GM12891 (cell line): ENCODE data around the gene HOXB7.

Experiments used
- DNase-seq: peaks from one replicate; pipeline ENCODE4 v3.0.0; 2011; ENCODE audit warnings: low spot score; ENCODE audit not compliant: insufficient read length
- FAIRE-seq: peaks from 2 replicates; lab custom pipeline; 2011; peaks lifted over from hg19 to GRCh38; lab: Jason Lieb, UNC
- PAX5 ChIP-seq: IDR thresholded peaks from 2 replicates; pipeline ENCODE4 v1.6.1; 2011; ENCODE audit warnings: low read length, moderate library complexity, mild to moderate bottlenecking; ENCODE audit not compliant: insufficient read depth, severe bottlenecking
- POLR2A ChIP-seq: IDR thresholded peaks from 2 replicates; pipeline ENCODE4 v1.6.1; 2011; ENCODE audit warnings: low read depth, low read length, control low read depth
- POLR2AphosphoS5 ChIP-seq: IDR thresholded peaks from 2 replicates; pipeline ENCODE4 v1.6.1; 2011; ENCODE audit warnings: low read depth, low read length, control low read depth
- POU2F2 ChIP-seq: IDR thresholded peaks from 2 replicates; pipeline ENCODE4 v1.6.1; 2011; ENCODE audit warnings: low read depth, mild to moderate bottlenecking, control low read depth, low read length, moderate library complexity
- SPI1 ChIP-seq: IDR thresholded peaks from 2 replicates; pipeline ENCODE4 v1.6.1; 2011; ENCODE audit warnings: low read depth, low read length, control low read depth
- TAF1 ChIP-seq: IDR thresholded peaks from 2 replicates; pipeline ENCODE4 v1.6.1; 2011; ENCODE audit warnings: low read depth, low read length, control low read depth

The HOXB7 gene

DNA sequence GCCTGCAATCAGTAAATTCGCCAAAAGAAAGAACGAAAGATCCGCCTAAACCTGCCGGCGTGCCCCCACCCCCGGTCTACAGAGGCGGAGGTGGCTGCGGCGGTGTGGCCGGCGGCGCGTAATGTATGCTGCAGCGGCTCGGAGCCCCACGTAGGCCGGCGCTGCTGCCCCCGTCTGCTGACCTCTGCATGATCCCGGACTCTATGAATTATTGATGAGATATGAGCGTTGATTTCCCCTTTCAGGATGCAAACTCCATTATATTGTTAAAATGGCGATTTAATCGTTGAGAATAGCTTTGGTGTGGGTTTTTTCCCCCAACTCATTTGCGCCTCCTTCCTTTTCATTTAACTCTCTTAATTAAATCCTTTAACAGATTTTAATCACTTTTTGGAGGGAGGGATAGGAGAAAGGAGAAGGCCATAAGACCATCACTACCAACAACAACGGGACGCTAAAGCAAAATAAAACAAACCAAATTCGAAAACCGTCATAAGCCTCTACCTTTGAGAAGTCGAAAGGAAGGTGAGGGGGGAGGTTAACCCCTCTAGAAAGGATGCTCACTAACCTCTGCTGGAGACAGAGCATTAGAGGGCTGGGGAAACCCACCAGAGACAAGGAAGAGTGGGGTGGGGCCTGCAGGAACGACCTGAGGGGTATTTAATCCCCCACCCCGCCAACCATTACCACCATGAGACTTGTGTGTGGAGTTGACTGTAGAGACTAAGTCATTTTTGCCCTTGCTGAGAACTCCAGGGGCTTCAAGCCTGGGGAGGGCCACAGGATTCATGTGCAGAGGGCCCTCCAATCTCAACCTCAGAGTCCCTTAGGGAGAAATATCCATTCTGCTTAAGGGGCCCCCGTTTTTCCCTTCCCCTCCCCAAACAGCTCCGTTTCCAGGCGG, 24.2 kb downstream of the HOXB7 start:
- peak; percentile 38 for FAIRE-seq

DNA sequence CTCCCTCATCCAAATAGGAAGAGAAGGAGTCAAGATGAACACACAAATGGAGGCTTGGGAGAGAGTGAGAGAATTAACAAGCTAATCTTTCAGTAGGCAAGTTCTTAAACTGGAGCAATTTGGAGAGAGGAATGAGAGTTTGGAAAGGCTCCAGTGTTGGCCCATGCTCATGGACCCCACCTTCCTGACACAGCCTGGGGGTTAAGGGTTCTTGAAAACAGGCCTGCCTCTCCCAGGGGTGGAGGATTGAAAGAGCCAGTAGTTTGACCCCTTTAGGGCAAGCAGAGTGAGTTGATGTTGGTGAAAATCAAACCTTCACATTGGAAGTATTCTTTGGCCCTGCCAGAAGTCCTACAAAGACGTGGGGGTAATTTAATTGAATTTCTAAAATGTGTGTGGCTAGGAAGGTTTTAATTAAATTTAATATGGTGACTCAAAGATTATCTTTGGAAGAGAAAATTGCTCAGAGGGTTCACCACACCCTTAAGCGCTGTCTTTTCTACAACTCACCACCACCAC, 26.5 kb downstream of the HOXB7 start:
- no peak for DNase-seq
- TF ChIP-seq TAF1 = no peak
- no peak for TF ChIP-seq PAX5
- no peak for TF ChIP-seq POLR2A
- TF ChIP-seq SPI1 = no peak
- no peak for TF ChIP-seq POLR2AphosphoS5
- no peak for TF ChIP-seq POU2F2
- no peak for FAIRE-seq

More for the DNA sequence above, 24.2 kb downstream of the HOXB7 start:
- no peak for DNase-seq
- TF ChIP-seq POU2F2 (peak; percentile 57; the same call in 1 of the 2 replicates), POLR2A (no peak)

DNA sequence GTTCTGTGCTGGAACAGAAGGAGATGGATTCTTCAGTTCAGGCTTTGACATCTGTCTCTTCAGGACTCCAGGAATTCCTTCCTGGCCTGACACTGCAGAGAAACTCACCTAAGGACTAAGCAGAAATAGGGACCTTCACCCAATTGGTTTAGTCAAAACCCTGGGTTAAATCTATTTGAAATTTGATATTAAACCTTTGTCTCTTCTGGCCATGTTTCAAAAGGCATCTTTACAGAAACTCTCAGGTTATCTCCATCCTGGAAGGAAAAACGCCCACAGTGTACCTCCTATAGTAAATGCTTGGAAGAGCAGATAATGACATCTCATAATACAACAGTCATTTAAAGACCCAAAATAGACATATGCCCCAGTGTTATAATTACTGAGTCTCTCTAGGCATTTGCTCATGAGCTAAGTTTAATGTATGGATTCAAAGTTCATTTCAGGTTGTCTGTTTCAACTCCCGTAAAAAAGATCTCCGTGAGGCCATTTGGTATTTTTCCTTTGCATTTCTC, 27.1 kb downstream of the HOXB7 start:
- TF ChIP-seq PAX5 = no peak
- TF ChIP-seq POU2F2 = no peak
- no peak for TF ChIP-seq POLR2A
- TF ChIP-seq TAF1 = no peak
- TF ChIP-seq SPI1 = no peak
- TF ChIP-seq POLR2AphosphoS5 = no peak
- DNase-seq (no peak), FAIRE-seq (no peak)

DNA sequence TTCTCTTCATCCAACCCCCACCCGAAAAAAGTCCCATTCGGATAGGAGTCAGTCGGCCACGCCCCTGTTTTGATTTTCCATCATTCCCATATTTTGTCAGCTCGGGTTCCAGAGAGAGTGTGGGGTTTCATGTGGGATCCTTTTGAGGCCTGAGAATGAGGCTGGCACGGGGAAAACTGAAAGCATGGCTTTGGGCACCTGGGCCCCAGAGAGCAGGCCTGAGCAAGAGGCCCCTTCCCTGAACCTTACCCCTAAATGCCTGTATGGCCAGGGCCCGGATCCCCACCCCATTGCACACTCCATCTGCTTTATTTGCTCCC, 28.1 kb downstream of the HOXB7 start:
- DNase-seq (no peak), FAIRE-seq (no peak)
- TF ChIP-seq SPI1 (no peak), POLR2A (no peak), TAF1 (no peak)

DNA sequence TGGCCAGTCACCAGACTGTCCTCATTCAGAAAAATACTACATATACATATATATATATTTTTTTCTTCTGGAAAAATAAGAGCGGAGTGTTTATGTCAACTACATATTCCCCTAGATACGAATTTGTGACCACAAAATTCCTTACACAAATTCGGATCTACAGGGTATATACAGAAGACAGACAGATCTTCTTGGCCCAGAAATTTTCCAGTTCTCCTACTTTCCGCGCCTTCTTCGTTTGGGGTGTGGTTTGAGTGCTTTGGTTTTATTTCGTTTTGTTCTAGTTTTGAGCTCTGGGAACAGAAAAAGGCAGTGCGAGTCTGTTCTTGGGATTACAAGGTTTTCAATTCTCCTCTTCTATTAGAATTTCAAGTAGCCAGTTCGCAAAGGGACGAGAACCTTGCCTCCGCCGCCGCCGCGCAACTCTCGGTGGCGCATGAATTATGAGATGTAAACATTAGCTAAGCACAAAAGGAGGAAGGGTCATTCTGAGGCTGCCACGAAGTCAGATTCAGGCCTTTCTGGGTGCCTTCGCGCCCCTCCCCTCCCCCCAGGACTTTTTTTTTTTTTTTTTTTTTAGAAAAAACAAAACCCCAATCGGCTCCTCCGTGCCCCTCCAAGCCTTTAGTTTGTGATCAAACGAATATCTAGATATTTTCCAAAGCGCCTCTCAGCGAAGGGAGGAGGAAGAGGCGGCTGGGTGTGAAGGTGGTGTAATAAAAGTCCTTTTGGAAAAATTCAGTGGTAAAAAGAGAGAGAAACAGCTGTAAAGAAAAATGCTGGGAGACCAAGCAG, 30.9 kb downstream of the HOXB7 start:
- FAIRE-seq (peak; percentile 50), DNase-seq (no peak)
- no peak for TF ChIP-seq TAF1
- TF ChIP-seq POLR2AphosphoS5 = no peak
- TF ChIP-seq SPI1 = no peak
- no peak for TF ChIP-seq PAX5
- no peak for TF ChIP-seq POLR2A
- TF ChIP-seq POU2F2 = no peak

DNA sequence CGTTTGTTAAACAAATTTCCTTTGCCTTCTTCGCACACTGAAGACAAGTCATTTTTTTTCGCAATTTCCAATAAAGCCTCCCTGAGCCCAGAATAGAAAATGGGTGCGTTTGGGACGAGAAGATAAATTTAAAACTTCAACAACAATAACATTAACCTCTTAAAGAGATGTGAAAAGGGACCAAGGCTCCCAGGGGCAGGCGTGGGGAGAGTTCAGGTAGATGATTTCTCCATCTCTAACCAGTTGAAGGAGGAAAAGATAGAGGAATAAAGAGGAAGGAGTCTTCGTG, 31.4 kb downstream of the HOXB7 start:
- no peak for TF ChIP-seq POLR2AphosphoS5
- no peak for TF ChIP-seq TAF1
- TF ChIP-seq SPI1 = no peak
- no peak for TF ChIP-seq PAX5
- TF ChIP-seq POLR2A = no peak
- TF ChIP-seq POU2F2 = no peak
- FAIRE-seq (no peak), DNase-seq (no peak)

DNA sequence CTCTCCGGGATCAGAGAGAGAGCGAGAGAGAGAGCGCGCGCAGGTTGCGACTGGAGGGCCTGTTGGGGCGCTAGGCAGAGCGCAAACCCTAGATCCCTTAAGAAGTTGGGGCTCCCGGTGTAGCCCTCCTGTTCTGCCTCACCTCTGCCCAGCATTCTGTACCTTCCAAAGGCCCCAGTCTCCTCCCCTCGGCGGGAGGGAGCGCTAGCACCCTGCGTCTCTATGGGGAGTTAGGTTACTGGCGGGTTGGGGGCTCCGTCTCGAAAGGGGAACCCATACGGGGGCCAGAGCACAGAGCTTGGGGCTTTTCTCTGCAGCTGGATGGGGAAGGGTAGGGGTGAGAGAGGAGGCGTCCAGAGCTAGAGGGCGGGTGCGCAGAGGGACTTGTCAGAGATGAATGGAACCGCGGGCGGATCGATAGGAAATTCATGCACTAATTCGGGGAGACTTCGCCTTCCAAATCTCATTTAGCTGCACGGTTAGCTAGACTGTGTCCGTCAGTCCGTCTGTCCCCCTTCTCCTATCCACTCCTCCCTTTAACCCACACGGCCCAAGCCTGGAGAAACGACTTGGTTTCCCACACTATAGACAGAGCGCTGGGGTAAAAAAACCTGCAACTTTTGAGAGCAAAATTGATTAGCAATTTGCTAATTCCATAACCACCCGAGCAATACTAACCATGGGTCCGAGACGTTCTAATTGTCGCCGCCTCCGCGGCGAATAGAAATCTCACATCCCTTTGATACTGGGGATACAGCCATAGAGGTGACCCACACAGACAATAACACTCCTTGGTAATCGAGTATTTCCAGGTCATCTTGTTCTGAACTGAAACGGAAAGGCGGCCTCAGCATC, 32.0 kb downstream of the HOXB7 start:
- TF ChIP-seq POLR2AphosphoS5 = no peak
- 0 out of 2 replicates have a peak, but pooled peaks have one; percentile 36 for TF ChIP-seq TAF1
- FAIRE-seq (peak; percentile 81), DNase-seq (no peak)

DNA sequence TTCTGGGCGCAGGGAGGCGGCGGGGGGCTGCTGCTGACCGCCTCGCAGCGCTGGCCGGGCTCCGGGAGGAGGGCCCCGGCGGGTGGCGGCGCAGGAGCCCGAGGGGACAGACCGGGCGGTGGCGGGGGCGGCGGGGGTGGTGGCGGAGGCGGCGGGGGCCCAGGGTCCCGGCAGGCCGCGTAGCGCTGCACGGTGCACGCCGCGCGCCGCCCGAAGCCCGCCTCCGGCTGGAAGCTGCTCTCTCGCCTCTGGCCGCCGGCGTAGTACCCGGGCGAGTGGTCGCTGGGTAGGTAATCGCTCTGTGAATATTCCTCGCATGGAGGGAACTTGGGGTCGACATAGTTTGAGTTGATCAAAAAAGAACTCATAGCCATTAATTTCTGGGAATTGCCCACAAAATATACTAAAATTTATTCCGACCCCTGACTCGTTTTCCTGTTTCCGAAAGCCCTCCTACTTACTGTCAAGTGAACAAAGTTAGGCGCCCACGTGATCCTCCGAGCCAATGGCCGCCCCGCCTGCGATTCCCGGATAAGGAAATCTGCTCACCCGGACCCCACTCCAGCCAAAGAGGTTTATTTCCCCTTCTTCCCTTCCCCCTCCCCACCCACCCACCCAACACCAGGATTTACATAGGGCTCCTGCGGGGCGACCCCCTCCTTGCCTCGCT, 32.7 kb downstream of the HOXB7 start, which contains the start of gene HOXB4:
Gene HOXB4 (minus strand): TSS at position 405 of the 670 bp plus-strand sequence. CDS start 31 bp downstream, at position 374.
- FAIRE-seq = peak; percentile 68
- TF ChIP-seq SPI1 = no peak
- TF ChIP-seq TAF1 = 0 out of 2 replicates have a peak, but pooled peaks have one; percentile 6
- peak; percentile 71 for DNase-seq

DNA sequence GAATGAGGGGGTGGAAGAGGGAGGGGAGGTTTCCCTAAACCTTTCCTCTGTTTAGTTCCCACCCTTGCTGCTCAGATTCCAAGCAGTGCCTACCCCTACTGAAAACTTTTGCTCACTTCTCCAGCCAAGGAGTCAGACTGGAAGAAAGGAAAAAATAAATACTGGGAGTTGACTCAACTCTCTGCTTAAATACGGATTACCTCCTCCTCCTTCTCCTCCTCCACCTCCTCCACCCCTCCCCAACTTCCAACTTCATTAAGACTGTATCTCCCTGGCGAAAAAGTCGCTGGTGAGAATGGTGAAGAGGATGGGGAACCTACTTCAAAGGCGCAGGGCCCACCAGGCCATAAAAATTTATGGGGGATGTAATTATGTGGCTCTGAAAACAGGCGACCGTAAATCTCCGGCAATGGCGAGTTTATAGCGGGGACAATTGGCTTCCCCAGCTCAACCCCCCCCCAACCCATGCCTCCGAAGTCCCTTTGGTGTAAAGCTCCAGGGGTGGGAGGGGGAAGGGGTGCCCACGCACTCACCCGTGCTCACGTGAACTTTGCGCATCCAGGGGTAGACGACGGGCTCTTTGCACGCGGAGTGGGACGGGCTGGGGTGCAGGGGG, 33.4 kb downstream of the HOXB7 start:
- DNase-seq (no peak), FAIRE-seq (peak; percentile 60)
- no peak for TF ChIP-seq PAX5
- no peak for TF ChIP-seq POLR2A
- no peak for TF ChIP-seq POU2F2
- TF ChIP-seq POLR2AphosphoS5 = no peak
- no peak for TF ChIP-seq SPI1
- TF ChIP-seq TAF1 = no peak
